H1 (cell line): ENCODE measurements around the gene TPD52L2. TPM values are rescaled to one million over a fixed set of nuclear protein-coding genes. Genes with fewer than 3 reads are reported as not detected.

Experiments
- EP300 ChIP-seq, 2 experiments: IDR thresholded peaks; 1 replicate in 1 of 2; 2 replicates in 1 of 2; pipeline ENCODE4 v1.6.1; 2011 to 2012; ENCODE audit warnings: low read depth in 2 of 2, low read length in 2 of 2, mild to moderate bottlenecking in 2 of 2, borderline replicate concordance in 1 of 2, inconsistent platforms in 1 of 2, moderate library complexity in 1 of 2
- NRF1 ChIP-seq: IDR thresholded peaks from 2 replicates; pipeline ENCODE4 v1.6.1; 2011; ENCODE audit warnings: mild to moderate bottlenecking, low read depth, low read length, improper control_type of control experiment
- polyA plus RNA-seq, 7 experiments: library from polyadenylated mRNA; depleted of rRNA in 3 of 7; stranded (reverse) in 5 of 7; unstranded in 2 of 7; fragments of >200 nt in 5 of 7; fragments of 200-250 nt in 2 of 7; gene quantifications; 1 replicate in 5 of 7; 2 replicates in 1 of 7; 4 replicates in 1 of 7; pipeline versions ENCODE4 v1.2.1 to v1.2.3, GENCODE V29; 2011 to 2013; ENCODE audit warnings: missing spikeins in 2 of 7, mixed read lengths in 2 of 7
- total RNA-seq: library from RNA; stranded (reverse); fragmentation: NEBNext Ultra II Directional; extraction: Animal tissue kit (Norgen Biotek cat#: 25700); gene quantifications from 2 replicates; pipeline ENCODE4 v1.2.1, GENCODE V29; 2021

Gene TPD52L2
- total and polyA plus RNA-seq, 2 of the 8 experiments (the other 6 are each of a cell fraction or from before 2014, with no cell fraction given): 77.1 to 80.2 TPM

DNA sequence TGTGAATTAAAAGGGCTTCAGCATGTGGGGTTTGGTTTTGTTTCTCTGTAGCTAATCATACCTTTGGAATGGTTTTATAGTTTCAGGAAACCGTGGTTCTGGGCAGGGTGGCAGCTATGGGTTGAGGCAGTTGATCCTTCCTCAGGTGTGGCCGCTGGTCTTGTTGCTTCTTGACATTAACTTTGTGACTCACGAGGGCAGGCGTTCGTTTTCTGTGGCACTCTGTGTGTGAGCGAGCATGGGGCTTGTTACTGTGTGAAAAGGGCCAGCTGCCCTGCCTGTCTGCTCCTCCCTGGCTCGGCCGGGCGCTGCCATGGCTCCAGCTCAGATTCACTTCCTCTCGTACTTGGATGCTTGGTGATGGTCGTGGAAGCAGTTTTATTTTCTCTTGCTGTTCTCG, 46.1 kb downstream of the TPD52L2 start (continued):
- TF ChIP-seq NRF1: no peak
- TF ChIP-seq EP300 (IDR thresholded peaks at IDR 0.05; ENCODE audit: borderline replicate concordance in 1 of 2, low read depth in 2 of 2, low read length in 2 of 2): no peak
